Astrocyte (in vitro differentiated cells and primary cell): Measurements from ENCODE around the gene BCL7A.

ENCODE experiments used
- EZH2 ChIP-seq: IDR thresholded peaks from 2 replicates; pipeline ENCODE4 v1.6.1; 2012; ENCODE audit warnings: mild to moderate bottlenecking, low read length, inconsistent platforms; ENCODE audit not compliant: insufficient read depth
- TF ChIP-seq, protein P1 (sequence below): IDR thresholded peaks from 2 replicates; pipeline ENCODE4 v1.5.1; 2011; ENCODE audit warnings: low read depth, mild to moderate bottlenecking, inconsistent platforms, low read length, moderate library complexity; ENCODE audit not compliant: insufficient read depth

DNA sequence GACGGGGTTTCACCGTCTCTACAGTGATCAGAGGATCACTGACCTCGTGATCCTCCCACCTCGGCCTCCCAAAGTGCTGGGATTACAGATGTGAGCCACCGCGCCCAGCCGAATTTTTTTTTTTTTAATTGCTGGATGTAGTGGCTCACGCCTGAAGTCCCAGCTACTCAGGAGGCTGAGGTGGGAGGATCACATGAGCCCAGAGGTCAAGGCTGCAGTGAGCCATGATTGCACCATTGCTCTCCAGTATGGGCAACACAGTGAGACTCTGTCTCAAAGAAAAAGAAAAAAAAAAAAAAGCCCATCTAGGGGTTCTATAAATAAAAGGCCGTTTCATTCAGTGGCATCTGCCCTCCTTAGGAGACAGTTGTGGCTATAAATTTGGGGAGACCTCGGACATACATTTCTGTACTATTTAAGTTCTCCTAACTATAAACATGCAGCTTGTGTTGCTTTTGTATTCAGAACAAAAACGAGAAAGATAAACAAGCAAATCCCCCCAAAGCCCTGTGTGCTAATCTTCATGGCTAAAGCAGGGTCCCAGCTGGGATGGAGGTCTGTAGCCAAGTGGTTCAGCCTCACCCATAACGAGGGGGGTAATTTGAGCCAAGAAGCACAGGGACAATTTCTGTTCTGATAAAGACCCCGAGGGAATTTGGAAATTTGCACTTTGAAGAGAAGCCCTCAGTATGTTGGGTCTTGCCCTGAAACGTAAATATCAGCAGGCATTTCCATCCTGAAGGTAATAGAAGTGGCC is 35.0 kb upstream of the BCL7A start:
- TF ChIP-seq, protein P1, sequence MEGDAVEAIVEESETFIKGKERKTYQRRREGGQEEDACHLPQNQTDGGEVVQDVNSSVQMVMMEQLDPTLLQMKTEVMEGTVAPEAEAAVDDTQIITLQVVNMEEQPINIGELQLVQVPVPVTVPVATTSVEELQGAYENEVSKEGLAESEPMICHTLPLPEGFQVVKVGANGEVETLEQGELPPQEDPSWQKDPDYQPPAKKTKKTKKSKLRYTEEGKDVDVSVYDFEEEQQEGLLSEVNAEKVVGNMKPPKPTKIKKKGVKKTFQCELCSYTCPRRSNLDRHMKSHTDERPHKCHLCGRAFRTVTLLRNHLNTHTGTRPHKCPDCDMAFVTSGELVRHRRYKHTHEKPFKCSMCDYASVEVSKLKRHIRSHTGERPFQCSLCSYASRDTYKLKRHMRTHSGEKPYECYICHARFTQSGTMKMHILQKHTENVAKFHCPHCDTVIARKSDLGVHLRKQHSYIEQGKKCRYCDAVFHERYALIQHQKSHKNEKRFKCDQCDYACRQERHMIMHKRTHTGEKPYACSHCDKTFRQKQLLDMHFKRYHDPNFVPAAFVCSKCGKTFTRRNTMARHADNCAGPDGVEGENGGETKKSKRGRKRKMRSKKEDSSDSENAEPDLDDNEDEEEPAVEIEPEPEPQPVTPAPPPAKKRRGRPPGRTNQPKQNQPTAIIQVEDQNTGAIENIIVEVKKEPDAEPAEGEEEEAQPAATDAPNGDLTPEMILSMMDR, result no peak
- no peak for TF ChIP-seq EZH2
